Stimulated activated CD8-positive, alpha-beta memory T cell treated with anti-CD3 and anti-CD28 coated beads, Interleukin-4, amount 100 ng/mL, for 1 hour (primary cell): Measurements from ENCODE around the gene YAF2.
"Not testable (repeated sequence)": the region's sequence is repeated elsewhere in the genome, so short reads cannot be mapped to it uniquely, and the experiment has no call there.

Experiments used
- DNase-seq, 2 donors: peaks; one replicate each; pipeline ENCODE4 v3.0.0-alpha.2; 2020; ENCODE audit warnings: low read depth in 2 of 2, low spot score in 1 of 2

YAF2 gene

DNA sequence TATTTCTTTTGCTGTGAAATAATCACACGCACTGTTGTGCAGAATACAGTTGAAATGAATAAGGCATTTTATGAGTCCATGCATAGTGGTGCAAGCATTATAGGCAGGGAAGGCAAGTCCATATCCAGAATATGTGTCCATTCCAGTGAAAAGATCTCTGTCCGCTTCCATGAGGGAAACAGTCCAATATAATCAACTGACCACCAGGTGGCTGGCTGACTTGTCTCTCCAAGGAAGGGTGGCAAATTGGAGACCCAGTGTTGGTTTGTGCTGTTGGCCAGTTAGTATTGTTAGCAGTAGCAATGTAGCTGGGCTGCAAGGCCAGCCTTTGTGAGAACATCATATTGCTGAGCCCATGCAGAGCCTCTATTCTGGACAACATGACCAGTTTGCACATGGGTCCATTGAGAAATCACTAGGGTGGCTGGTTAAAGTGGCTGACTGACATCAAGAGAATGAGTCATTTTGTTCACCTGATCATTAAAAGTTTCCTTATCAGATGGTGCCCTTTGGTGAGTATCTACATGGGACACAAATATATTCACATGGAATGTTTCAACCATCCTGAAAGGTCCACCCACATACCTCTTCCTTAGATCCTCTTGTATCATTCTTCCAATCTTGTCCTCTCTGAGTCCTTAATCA, 17.3 kb upstream of the YAF2 start:
- DNase-seq = no peak

DNA sequence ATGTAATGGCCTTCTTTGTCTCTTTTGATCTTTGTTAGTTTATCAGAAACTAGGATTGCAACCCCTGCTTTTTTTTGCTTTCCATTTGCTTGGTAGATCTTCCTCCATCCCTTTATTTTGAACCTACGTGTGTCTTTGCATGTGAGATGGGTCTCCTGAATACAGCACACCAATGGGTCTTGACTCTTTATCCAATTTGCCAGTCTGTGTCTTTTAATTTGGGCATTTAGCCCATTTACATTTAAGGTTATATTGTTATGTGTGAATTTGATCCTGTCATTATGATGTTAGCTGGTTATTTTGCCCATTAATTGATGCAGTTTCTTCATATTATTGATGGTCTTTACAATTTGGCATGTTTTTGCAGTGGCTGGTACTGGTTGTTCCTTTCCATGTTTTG, 14.6 kb upstream of the YAF2 start:
- DNase-seq = not testable (repeated sequence)

DNA sequence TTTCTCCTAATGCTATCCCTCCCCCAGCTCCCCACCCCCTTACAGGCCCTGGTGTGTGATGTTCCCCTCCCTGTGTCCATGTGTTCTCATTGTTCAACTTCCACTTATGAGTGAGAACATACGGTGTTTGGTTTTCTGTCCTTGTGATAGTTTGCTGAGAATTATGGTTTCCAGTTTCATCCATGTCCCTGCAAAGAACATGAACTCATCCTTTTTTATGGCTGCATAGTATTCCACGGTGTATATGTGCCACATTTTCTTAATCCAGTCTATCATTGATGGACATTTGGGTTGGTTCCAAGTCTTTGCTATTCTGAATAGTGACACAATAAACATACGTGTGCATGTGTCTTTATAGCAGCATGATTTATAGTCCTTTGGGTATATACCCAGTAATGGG, 11.0 kb upstream of the YAF2 start:
- not testable (repeated sequence) for DNase-seq

DNA sequence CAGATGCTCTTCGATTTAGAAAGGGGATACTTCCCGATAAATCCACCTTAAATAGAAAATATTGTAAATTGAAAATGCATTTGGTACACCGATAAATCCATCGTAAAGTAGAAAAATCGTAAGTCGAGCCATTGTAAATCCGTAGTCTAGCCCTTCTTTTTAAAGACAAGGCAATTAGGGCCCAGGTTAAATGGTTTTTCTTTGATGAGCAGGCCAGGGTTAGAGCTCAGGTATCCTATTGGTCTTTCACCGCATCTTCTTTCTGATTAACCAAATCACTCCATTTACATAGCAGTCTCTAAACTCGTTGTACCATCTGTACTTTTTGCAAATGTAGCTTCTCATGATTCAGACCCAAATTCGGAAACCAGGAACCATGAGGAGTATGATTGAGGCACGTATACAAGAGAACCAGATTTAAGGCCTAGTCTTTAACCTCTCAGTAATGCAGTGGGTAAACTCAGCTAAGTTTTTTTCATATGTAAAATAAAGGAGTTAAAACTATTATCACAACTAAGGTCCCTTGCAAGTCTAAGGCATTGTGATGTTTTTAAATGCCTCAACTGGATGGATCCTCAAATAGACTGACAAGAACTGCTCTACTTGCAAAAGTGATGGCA, 2.2 kb upstream of the YAF2 start:
- DNase-seq = no peak

DNA sequence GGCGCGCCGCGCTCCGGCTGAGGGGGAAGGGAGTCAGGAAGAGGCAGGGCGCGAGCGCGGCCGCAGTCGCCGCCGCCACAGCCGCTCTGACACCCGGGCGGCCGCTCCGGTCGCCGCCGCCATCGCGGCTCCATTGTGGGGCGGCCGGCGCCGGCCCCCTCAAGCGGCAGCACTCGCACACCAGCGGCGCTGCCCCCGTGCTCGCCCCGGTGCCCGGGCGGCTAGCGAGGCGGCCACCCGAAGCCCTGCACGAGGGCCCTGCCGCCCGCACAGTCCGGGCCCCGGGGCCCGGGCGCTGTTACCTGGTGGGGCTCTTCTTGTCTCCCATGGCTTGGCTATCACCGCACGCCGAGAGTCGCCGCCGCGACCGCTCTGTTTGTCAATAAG, 202 bp downstream of the YAF2 start:
- no peak for DNase-seq

DNA sequence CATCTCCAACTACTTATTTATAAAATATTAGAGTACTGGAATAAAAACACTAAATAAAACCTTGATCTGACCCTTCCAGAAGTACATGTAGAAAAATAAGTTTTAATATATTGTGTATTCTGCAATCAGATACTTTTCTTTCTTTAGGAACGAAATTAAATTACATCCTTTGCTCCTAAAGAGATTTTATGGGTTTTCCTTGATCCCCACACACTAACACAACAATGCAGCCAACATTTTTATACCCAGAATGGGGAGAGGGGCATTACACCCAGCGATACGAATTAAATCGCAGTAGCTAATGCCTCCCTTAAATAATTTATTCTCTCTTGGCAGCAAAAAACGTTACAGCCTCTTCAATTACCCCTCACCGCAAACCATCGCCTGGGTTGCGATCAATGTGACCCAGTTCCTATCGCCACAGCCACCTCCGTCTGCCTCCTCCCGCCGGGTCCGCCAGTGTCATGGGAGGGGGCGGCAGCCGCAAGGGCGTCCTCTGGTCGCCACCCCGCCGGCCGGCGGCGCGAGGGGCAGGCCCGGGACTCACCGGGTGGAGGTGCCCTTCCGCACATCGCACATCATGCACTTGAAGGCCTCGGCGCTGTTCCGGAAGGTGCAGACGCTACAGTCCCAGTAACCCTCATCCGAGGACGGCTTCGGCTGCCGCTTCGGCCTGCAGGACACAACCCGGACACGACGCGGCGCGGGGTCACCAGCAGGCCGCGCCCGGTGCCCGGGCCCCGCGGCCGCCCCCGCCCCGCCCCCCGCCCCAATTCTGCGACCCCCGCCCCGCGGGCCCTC, 796 bp downstream of the YAF2 start:
- DNase-seq = peak; percentile 41 to 44

DNA sequence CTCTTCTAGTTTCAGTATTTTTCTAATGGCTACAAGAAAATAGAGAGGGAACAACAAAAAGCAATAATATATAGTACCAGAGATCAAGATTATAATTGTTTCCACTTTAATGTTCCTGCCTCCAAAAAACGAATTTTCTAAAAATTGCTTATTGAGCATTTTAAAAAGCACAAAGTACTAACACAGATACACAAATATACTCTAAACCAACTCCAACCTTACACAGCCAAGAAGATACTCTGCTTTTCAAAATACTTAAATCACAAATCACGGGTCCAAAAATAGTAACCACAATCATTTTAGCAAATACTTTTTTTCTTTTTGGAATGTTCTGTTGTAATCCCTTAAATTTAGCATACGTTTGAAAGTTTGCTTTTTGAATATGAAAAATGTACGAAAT, 2.0 kb downstream of the YAF2 start:
- DNase-seq = no peak

DNA sequence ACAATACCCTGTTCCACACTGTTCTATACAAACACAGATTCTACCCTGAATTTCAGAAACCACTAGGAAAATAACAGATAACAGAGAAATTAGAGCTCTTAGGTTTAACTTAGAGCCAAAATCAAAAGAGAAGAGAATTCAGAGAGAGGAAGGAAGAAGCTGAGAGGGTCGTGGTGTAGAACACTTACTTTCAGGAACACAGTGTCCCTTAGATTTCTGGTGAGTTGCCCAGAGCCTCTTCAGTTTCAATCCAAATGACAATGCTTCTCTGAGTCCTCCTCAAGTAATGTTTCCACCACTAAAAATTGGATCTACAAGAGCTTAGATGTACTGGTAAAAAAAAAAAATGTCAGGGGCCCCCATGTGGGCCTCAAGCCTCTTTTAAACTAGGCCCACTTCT, 2.6 kb downstream of the YAF2 start:
- DNase-seq = no peak

DNA sequence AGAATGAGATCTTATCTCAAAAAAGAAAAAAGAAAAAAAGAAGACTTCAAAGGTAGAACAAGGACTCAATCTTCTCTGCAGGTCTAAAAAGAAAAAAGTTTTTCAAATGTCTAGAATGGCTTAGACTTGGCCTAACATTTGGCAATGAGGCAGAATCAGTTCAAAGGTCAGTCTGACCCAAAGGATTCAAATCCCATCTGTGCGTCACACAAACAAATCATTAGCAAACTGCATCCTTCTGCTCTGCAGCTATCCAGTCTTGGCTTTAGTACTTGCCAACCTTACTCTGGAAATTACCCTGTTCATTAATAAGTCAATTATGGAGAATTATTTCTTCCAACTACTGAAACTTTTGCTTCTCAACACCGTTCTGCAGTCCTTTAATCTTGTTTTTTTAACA, 3.1 kb downstream of the YAF2 start:
- DNase-seq = no peak

DNA sequence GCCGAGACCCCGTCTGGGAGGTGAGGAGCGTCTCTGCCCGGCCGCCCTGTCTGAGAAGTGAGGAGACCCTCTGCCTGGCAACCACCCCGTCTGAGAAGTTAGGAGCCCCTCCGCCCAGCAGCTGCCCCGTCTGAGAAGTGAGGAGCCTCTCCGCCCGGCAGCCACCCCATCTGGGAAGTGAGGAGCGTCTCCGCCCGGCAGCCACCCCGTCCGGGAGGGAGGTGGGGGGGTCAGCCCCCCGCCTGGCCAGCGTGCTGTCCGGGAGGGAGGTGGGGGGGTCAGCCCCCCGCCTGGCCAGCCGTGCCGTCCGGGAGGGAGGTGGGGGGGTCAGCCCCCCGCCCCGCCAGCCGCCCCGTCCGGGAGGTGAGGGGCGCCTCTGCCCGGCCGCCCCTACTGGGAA, 10.5 kb downstream of the YAF2 start:
- DNase-seq = not testable (repeated sequence)

DNA sequence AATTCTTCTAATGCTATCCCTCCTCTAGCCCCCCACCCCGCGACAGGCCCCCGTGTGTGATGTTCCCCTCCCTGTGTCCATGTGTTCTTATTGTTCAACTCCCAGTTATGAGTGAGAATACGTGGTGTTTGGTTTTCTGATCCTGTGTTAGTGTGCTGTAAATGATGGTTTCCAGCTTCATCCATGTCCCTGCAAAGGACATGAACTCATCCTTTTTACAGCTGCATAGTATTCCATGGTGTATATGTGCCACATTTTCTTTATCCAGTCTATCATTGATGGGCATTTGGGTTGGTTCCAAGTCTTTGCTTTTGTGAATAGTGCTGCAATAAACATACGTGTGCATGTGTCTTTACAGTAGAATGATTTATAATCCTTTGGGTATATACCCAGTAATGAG, 13.5 kb downstream of the YAF2 start:
- not testable (repeated sequence) for DNase-seq

DNA sequence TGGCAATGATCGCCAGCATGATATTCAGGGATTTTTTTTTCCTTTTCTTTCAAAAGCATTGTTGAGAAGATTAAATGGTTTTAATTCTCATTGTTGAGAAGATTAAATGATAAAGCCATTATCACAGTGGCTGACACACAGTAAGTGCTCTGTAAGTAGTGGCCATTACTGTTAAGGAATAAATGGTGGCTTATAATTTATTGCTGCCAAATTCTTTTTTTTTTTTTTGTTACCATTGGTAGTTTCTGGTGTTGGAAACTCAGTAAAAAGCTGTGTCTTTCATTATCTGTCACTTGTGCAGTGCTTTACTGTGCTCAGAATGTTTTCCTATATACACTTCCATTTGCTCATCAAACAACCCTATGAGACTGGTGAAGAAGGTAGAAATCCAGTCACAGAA, 15.3 kb downstream of the YAF2 start:
- no peak for DNase-seq

DNA sequence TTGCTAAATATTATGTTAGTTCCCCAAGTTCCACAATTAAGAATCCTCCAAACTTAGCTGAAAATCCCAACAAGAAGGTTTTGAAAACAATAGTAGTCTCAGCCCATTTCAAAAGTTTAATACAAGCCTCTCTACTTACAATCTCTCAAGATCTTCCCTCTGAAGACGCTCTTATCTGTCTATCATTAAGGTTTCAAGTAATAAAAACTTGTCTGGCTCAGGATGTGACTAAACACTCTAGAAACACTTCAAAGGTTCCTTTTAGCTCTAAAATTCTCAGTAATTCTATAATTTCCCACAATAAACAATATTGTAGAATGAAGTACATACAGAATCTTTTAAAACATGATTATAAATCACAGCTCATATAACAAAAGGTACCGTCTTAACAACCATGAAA, 16.3 kb downstream of the YAF2 start:
- DNase-seq = no peak

DNA sequence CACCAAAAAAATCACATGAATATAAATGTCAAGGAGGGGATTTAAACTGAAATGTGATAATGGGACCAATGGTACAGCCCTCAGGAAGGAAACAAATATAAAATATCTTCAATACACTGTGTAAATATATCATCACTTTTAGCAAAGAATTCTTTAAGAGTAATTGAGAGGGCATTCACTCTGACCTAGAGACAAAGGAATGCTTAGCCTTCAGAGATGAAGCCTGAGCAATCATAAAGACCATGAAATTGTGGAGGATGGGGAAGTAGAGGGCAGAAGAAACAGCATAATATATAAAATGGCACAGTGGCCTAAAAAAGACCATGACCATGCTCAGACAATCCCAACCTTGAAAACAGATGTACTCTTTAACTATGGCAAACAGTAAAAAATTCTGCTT, 20.4 kb downstream of the YAF2 start:
- DNase-seq = no peak

DNA sequence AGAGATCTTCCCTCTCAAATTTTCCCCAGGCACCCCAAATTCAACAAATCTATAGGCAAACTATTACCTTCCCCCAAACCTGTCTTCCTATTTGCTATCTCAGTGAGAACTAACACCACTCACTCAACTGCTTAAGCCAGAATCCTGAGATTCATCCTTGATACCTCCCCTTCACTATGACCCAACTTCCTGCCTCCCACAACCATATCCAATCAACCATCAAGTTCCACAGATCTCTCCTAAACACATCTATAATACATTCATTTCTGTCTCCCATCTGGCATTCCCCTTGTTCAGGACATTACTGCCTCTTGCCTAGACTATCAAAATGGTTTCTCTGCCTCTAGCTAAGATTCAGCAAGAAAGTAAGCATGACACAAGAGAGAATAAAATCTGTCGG, 21.3 kb downstream of the YAF2 start:
- DNase-seq = no peak

DNA sequence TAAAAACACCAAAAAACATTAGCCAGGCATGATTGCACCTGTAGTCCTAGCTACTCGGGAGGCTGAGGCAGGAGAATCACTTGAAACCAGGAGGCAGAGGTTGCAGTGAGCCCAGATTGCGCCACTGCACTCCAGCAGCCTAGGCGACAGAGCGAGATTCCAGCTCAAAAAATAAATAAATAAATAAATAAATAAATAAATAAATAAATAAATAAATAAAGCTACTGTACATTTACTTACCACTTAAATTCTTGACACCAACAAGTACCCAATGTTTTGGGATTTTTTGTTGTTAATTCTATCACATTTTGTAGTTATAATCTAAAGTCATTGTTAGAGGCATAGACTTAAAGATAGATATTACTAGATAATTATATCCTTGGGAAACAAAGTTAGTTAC, 22.3 kb downstream of the YAF2 start:
- not testable (repeated sequence) for DNase-seq

DNA sequence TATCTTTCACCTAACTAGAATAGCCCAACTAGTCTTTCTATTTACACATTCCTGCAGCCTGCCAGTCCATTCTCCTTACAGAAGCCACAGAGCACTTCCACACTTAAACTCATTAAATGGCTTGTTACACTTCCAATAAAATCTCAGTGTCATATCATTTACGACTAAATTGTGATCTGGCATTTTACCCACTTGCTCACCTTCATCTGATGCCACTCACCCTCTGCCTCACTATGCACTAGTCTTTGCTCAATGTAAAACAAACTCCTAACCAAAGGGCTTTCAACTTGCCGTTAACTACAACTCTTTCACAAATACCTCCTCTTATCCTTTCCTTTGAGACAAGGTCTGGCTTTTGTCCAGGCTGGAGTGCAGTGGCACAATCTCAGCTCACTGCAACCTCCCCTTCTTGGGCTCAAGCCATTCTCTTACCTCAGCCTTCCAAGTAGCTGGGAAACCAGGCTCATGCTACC, 24.1 kb downstream of the YAF2 start:
- no peak for DNase-seq

DNA sequence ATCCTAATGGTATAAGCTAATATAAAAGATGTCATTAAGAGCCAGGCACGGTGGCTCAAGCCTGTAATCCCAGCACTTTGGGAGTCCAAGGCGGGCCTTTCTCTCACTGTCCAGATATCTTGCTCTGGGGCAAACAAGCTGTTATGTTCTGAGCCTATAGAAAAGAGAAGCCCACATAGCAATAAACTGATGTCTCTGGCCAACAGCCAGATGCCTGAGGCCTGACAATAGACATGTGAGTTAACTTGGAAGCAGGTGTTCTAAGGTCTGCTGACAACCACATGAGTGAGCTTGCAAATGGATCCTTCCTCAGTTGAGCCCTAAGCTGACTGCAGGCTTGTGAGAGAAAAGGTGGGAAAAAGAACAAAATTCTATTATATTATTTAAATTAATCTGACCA, 25.0 kb downstream of the YAF2 start:
- DNase-seq = no peak

DNA sequence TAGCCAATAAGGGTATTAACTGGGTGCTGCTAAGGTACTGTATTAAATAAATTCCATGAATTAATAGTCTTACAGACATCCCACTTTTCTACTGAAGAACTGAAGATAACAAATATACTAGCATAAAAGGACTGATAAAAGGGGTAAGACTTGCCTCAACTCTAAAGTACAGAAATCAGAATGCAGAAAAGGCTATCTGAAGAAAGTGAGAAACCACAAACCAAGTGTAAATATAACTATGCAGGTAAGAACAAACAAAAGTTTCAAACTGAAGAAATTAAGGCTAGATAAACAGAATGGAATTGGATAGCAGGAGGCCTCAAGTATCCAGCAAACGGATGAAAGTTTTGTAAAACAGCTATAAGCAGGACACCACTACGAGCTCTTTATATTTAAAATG, 29.5 kb downstream of the YAF2 start:
- no peak for DNase-seq

DNA sequence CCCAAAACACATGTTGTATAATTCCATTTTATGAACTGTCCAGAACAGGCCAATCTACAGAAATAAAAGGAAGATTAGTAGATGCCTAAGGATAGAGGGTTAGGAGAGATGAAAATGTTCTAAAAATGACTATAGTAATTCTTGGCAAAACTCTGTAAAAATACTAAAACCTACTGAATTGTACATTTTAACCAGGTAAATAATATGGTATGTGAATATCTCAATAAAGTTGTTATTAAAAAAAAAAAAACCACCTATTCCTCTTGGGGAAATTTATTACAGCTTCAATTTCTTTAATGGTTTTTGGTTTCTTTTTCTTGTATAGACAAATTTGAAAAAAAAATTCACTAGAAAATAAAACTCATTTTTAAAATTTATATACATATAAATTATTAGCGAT, 33.2 kb downstream of the YAF2 start:
- DNase-seq = no peak

DNA sequence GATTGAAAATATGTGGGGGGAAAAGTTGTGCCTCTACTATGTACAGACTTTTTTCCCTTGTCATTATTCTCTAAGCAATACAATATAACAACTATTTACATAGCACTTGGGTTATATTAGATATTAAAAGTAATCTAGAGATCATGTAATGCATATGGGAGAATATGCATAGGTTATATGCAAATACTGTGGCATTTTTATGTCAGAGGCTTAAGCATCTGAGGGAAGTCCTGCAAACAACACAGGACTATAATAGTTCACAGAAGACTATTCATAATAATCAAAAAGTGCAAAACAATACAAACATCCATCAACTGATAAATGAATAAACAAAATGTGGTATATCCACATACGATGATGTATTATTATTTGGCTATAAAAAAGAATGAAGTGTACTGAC, 33.7 kb downstream of the YAF2 start:
- no peak for DNase-seq

DNA sequence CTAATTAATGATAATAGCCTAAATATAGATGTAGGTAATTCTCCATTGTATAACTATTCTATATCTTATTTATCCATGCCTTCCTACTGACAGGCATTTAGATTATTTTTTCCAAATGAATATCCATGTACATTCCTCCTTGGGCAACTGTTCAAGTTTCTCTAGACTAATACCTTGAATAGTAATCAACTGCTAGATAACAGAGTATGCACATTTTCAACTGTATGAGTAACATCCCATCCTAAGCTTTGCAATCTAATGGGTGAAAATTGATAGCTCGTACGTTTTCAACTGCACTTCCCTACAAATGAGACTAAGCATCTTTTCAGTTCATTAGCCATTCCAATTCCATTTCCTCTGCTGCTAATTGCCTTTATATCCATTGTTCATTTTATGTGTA, 37.0 kb downstream of the YAF2 start:
- no peak for DNase-seq
